WTC11 (cell line): ENCODE measurements around the gene MAST4. TPM values are rescaled to one million over a fixed set of nuclear protein-coding genes. Genes with fewer than 3 reads are reported as not detected.

Experiments used
- ATAC-seq: fragments of 200-7000 bp; cut with Tn5 transposase; 2 replicates; pipeline ENCODE4 v1.10.0; 2021; ENCODE audit warnings: mild to moderate bottlenecking, moderate library complexity
- CTCF ChIA-PET: fragments of 300-600 bp; sonication (Branson Sonifier 250); formaldehyde crosslinking; loops from one replicate; lab custom pipeline; 2021; ENCODE audit warnings: antibody characterized with exemption; lab: Charles Lee
- POLR2A ChIA-PET: fragments of 350-600 bp; sonication (Branson Sonifier 250); formaldehyde crosslinking; loops from one replicate; lab custom pipeline; 2021; ENCODE audit warnings: antibody characterized with exemption; lab: Charles Lee
- DNase-seq: peaks from one replicate; pipeline ENCODE4 v3.0.0; 2021; ENCODE audit warnings: low spot score
- H3K27ac Mint-ChIP-seq: 2 replicates; pipeline ENCODE4 v1.8.0; 2021; ENCODE audit warnings: mixed read lengths
- H3K27me3 Mint-ChIP-seq: 2 replicates; pipeline ENCODE4 v1.8.0; 2021; ENCODE audit warnings: low read depth, mild to moderate bottlenecking, moderate library complexity, mixed read lengths
- H3K36me3 Mint-ChIP-seq: 2 replicates; pipeline ENCODE4 v1.8.0; 2021; ENCODE audit warnings: mixed read lengths
- H3K4me1 Mint-ChIP-seq: 2 replicates; pipeline ENCODE4 v1.8.0; 2022; ENCODE audit warnings: mixed read lengths
- H3K4me3 Mint-ChIP-seq: 2 replicates; pipeline ENCODE4 v1.8.0; 2021; ENCODE audit warnings: mild to moderate bottlenecking, moderate library complexity, mixed read lengths
- H3K9me3 Mint-ChIP-seq: 2 replicates; pipeline ENCODE4 v1.8.0; 2021; ENCODE audit warnings: mixed read lengths
- ETV6 ChIP-seq: sonication (generic); formaldehyde crosslinking; IDR thresholded peaks from 2 replicates; pipeline ENCODE4 v1.8.1; 2022; ENCODE audit warnings: mild to moderate bottlenecking, missing genetic modification reagents
- PRRX2 ChIP-seq: fragments of 250-450 bp; sonication (Bioruptor Pico); IDR thresholded peaks from 2 replicates; pipeline ENCODE4 v1.8.0; 2021; ENCODE audit warnings: mild to moderate bottlenecking
- RORB ChIP-seq: fragments of 250-450 bp; sonication (Bioruptor Pico); IDR thresholded peaks from 2 replicates; pipeline ENCODE4 v1.9.0; 2021; ENCODE audit warnings: mild to moderate bottlenecking
- SP1 ChIP-seq: sonication (generic); formaldehyde crosslinking; conservative IDR thresholded peaks from 2 replicates; pipeline ENCODE4 v1.8.1; 2022; ENCODE audit warnings: missing genetic modification reagents
- ZNF219 ChIP-seq: sonication (generic); formaldehyde crosslinking; IDR thresholded peaks from 2 replicates; pipeline ENCODE4 v1.8.0; 2023; ENCODE audit warnings: missing genetic modification reagents, mild to moderate bottlenecking, borderline replicate concordance
- total RNA-seq: library from RNA; stranded (reverse); gene quantifications from 3 replicates; pipeline ENCODE4 v1.2.3, GENCODE V29; 2021
- TF ChIP-seq, protein P1 (sequence below): sonication (generic); formaldehyde crosslinking; IDR thresholded peaks from 2 replicates; pipeline ENCODE4 v1.8.1; 2023; ENCODE audit warnings: mild to moderate bottlenecking, missing genetic modification reagents
- TF ChIP-seq, protein P2 (sequence below): fragments of 200-600 bp; IDR thresholded peaks from 2 replicates; pipeline ENCODE4 v1.8.0; 2022; ENCODE audit warnings: antibody characterized with exemption
- TF ChIP-seq, protein P3 (sequence below): sonication (generic); formaldehyde crosslinking; IDR thresholded peaks from 2 replicates; pipeline ENCODE4 v1.8.0; 2022; ENCODE audit warnings: missing genetic modification reagents
- TF ChIP-seq, protein P4 (sequence below): sonication (generic); formaldehyde crosslinking; IDR thresholded peaks from 2 replicates; pipeline ENCODE4 v1.8.1; 2022; ENCODE audit warnings: low read depth, mild to moderate bottlenecking, moderate library complexity, missing genetic modification reagents, borderline replicate concordance
- TF ChIP-seq, protein P5 (sequence below): sonication (generic); formaldehyde crosslinking; IDR thresholded peaks from 2 replicates; pipeline ENCODE4 v1.8.1; 2022; ENCODE audit warnings: mild to moderate bottlenecking, missing genetic modification reagents, moderate library complexity, borderline replicate concordance
- TF ChIP-seq, protein P6 (sequence below): sonication (generic); formaldehyde crosslinking; IDR thresholded peaks from 2 replicates; pipeline ENCODE4 v1.8.0; 2022; ENCODE audit warnings: mild to moderate bottlenecking, missing genetic modification reagents
- TF ChIP-seq, protein P7 (sequence below): fragments of 250-450 bp; sonication (Bioruptor Pico); IDR thresholded peaks from 2 replicates; pipeline ENCODE4 v1.9.0; 2021; ENCODE audit warnings: mild to moderate bottlenecking

Gene MAST4
- total RNA-seq, 1 experiment from 2014 or later, result 8.0 TPM

DNA sequence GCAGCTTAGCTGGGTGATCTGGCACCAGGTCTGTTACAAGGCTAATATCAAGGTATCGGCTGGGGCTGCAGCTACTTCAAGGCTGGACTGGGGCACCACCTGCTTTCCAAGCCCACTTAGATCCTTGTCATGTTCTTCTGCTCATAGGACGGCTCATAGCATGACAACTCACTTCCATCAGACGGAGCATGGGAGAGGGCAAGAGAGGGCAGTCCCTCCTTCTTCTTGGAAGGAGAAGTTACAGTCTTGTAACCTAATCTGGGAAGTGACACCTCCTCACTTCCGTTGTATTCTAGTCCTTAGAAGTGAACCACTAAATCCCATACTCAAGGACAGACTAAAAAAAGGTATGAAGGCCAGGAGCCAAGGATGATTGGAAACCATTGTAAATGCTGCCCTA is 258.2 kb downstream of the MAST4 start (continued):
- TF ChIP-seq, protein P1, sequence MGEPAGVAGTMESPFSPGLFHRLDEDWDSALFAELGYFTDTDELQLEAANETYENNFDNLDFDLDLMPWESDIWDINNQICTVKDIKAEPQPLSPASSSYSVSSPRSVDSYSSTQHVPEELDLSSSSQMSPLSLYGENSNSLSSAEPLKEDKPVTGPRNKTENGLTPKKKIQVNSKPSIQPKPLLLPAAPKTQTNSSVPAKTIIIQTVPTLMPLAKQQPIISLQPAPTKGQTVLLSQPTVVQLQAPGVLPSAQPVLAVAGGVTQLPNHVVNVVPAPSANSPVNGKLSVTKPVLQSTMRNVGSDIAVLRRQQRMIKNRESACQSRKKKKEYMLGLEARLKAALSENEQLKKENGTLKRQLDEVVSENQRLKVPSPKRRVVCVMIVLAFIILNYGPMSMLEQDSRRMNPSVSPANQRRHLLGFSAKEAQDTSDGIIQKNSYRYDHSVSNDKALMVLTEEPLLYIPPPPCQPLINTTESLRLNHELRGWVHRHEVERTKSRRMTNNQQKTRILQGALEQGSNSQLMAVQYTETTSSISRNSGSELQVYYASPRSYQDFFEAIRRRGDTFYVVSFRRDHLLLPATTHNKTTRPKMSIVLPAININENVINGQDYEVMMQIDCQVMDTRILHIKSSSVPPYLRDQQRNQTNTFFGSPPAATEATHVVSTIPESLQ, result no peak
- TF ChIP-seq ZNF219 (CRISPR knock-in tag) (no peak), PRRX2 (CRISPR knock-in tag) (no peak)
- TF ChIP-seq, protein P2, sequence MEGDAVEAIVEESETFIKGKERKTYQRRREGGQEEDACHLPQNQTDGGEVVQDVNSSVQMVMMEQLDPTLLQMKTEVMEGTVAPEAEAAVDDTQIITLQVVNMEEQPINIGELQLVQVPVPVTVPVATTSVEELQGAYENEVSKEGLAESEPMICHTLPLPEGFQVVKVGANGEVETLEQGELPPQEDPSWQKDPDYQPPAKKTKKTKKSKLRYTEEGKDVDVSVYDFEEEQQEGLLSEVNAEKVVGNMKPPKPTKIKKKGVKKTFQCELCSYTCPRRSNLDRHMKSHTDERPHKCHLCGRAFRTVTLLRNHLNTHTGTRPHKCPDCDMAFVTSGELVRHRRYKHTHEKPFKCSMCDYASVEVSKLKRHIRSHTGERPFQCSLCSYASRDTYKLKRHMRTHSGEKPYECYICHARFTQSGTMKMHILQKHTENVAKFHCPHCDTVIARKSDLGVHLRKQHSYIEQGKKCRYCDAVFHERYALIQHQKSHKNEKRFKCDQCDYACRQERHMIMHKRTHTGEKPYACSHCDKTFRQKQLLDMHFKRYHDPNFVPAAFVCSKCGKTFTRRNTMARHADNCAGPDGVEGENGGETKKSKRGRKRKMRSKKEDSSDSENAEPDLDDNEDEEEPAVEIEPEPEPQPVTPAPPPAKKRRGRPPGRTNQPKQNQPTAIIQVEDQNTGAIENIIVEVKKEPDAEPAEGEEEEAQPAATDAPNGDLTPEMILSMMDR, result no peak

DNA sequence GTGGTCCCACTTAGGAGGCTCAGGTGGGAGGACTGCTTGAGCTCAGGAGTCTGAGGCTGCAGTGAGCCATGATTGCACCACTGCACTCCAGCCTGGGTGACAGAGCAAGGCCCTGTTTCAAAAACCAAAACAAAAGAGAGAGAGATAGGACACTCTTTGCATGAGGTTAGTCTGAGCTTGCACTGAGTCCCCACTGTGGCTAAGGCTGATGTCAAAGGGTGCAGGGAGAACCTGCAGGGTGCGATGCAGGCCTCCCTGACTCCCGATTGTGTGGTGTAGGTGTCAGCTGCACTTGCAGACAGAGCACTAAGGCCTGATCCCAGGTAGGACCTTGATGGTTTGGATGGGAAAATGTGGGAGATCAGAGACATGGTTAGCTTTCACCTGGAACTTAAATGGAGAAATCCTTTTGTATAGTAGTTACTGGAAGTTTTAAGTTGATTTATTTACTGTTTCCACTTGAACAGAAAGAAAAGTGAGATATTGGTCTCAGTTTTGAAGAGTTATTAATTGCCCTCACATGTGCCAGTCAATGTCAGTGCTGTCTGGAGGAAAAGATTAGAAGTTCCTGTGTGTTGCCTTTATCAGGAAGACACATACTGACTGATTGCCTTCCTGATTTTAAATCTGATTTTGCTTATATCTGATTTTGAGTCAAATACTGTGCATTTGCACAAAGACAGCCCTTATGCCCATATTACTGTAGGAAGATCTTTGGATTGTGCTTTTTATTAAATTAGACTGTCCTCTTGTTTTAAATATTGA is 260.0 kb downstream of the MAST4 start:
- DNase-seq (no peak), ATAC-seq (no peak)
- peaks cover 10% of the 10 kb centered on the region for H3K4me1 Mint-ChIP-seq
- H3K27me3 Mint-ChIP-seq, result no peaks in the 10 kb centered on the region
- no peak overlapping the region for H3K4me3 Mint-ChIP-seq
- no peaks in the 10 kb centered on the region for H3K36me3 Mint-ChIP-seq
- ChIA-PET CTCF (no interaction called here), POLR2A (no interaction called here)
- H3K27ac Mint-ChIP-seq, result no peak overlapping the region
- H3K9me3 Mint-ChIP-seq, result no peaks in the 10 kb centered on the region
- TF ChIP-seq SP1 (CRISPR knock-in tag) (no peak), RORB (no peak), ETV6 (CRISPR knock-in tag) (no peak)
- TF ChIP-seq, protein P3, sequence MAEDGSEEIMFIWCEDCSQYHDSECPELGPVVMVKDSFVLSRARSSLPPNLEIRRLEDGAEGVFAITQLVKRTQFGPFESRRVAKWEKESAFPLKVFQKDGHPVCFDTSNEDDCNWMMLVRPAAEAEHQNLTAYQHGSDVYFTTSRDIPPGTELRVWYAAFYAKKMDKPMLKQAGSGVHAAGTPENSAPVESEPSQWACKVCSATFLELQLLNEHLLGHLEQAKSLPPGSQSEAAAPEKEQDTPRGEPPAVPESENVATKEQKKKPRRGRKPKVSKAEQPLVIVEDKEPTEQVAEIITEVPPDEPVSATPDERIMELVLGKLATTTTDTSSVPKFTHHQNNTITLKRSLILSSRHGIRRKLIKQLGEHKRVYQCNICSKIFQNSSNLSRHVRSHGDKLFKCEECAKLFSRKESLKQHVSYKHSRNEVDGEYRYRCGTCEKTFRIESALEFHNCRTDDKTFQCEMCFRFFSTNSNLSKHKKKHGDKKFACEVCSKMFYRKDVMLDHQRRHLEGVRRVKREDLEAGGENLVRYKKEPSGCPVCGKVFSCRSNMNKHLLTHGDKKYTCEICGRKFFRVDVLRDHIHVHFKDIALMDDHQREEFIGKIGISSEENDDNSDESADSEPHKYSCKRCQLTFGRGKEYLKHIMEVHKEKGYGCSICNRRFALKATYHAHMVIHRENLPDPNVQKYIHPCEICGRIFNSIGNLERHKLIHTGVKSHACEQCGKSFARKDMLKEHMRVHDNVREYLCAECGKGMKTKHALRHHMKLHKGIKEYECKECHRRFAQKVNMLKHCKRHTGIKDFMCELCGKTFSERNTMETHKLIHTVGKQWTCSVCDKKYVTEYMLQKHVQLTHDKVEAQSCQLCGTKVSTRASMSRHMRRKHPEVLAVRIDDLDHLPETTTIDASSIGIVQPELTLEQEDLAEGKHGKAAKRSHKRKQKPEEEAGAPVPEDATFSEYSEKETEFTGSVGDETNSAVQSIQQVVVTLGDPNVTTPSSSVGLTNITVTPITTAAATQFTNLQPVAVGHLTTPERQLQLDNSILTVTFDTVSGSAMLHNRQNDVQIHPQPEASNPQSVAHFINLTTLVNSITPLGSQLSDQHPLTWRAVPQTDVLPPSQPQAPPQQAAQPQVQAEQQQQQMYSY (CRISPR knock-in tag), result no peak
- TF ChIP-seq, protein P4, sequence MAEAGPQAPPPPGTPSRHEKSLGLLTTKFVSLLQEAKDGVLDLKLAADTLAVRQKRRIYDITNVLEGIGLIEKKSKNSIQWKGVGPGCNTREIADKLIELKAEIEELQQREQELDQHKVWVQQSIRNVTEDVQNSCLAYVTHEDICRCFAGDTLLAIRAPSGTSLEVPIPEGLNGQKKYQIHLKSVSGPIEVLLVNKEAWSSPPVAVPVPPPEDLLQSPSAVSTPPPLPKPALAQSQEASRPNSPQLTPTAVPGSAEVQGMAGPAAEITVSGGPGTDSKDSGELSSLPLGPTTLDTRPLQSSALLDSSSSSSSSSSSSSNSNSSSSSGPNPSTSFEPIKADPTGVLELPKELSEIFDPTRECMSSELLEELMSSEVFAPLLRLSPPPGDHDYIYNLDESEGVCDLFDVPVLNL (CRISPR knock-in tag), result no peak
- TF ChIP-seq, protein P5, sequence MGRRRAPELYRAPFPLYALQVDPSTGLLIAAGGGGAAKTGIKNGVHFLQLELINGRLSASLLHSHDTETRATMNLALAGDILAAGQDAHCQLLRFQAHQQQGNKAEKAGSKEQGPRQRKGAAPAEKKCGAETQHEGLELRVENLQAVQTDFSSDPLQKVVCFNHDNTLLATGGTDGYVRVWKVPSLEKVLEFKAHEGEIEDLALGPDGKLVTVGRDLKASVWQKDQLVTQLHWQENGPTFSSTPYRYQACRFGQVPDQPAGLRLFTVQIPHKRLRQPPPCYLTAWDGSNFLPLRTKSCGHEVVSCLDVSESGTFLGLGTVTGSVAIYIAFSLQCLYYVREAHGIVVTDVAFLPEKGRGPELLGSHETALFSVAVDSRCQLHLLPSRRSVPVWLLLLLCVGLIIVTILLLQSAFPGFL, result no peak
- TF ChIP-seq, protein P6, sequence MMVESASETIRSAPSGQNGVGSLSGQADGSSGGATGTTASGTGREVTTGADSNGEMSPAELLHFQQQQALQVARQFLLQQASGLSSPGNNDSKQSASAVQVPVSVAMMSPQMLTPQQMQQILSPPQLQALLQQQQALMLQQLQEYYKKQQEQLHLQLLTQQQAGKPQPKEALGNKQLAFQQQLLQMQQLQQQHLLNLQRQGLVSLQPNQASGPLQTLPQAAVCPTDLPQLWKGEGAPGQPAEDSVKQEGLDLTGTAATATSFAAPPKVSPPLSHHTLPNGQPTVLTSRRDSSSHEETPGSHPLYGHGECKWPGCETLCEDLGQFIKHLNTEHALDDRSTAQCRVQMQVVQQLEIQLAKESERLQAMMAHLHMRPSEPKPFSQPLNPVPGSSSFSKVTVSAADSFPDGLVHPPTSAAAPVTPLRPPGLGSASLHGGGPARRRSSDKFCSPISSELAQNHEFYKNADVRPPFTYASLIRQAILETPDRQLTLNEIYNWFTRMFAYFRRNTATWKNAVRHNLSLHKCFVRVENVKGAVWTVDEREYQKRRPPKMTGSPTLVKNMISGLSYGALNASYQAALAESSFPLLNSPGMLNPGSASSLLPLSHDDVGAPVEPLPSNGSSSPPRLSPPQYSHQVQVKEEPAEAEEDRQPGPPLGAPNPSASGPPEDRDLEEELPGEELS (CRISPR knock-in tag), result no peak
- TF ChIP-seq, protein P7, sequence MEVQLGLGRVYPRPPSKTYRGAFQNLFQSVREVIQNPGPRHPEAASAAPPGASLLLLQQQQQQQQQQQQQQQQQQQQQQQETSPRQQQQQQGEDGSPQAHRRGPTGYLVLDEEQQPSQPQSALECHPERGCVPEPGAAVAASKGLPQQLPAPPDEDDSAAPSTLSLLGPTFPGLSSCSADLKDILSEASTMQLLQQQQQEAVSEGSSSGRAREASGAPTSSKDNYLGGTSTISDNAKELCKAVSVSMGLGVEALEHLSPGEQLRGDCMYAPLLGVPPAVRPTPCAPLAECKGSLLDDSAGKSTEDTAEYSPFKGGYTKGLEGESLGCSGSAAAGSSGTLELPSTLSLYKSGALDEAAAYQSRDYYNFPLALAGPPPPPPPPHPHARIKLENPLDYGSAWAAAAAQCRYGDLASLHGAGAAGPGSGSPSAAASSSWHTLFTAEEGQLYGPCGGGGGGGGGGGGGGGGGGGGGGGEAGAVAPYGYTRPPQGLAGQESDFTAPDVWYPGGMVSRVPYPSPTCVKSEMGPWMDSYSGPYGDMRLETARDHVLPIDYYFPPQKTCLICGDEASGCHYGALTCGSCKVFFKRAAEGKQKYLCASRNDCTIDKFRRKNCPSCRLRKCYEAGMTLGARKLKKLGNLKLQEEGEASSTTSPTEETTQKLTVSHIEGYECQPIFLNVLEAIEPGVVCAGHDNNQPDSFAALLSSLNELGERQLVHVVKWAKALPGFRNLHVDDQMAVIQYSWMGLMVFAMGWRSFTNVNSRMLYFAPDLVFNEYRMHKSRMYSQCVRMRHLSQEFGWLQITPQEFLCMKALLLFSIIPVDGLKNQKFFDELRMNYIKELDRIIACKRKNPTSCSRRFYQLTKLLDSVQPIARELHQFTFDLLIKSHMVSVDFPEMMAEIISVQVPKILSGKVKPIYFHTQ, result no peak
- TF ChIP-seq, protein P1, result no peak
